Gastroesophageal sphincter (tissue), 3 donors: ENCODE measurements around the gene KRR1.

Experiments
- CTCF ChIP-seq, 4 experiments: fragments of 200-600 bp in 2 of 4; fragments of 450-650 bp in 2 of 4; sonication (generic) in 1 of 4; IDR thresholded peaks; one replicate each; pipeline ENCODE4 v1.5.1; 2017 to 2019; ENCODE audit warnings: antibody characterized with exemption in 4 of 4, mild to moderate bottlenecking in 2 of 4, moderate library complexity in 2 of 4
- POLR2A ChIP-seq, 2 donors: fragments of 450-650 bp; IDR thresholded peaks; one replicate each; pipeline ENCODE4 v1.6.1; 2017; ENCODE audit warnings: antibody characterized with exemption in 2 of 2, mild to moderate bottlenecking in 2 of 2, moderate library complexity in 1 of 2
- POLR2AphosphoS5 ChIP-seq: sonication (generic); formaldehyde crosslinking; IDR thresholded peaks from one replicate; pipeline ENCODE4 v1.6.1; 2017; ENCODE audit warnings: antibody characterized with exemption

- TF ChIP-seq CTCF (IDR thresholded peaks at IDR 0.05) (peak in 1 of 4 experiments; percentile 13), POLR2AphosphoS5 (no peak), POLR2A (IDR thresholded peaks at IDR 0.05) (no peak)
Measured at GRCh38 chr12:75525263-75525662, 13.9 kb upstream of the KRR1 start.
